GM18867 (cell line): ENCODE data around the gene ARG2.

ENCODE experiments used
- ATAC-seq: cut with Tn5 transposase; IDR thresholded peaks from one replicate; pipeline ENCODE4 v1.9.1; 2021; ENCODE audit warnings: mild to moderate bottlenecking, moderate library complexity; ENCODE audit not compliant: unreplicated experiment

The ARG2 gene

GRCh38 chr14:67619446-67620216 is at the start of gene ARG2:
TSS of gene ARG2 (plus strand) at chr14:67619920. CDS start at chr14:67619978, 58 bp downstream.
- ATAC-seq: peak; percentile 96

- no peak for ATAC-seq
Measured at GRCh38 chr14:67570453-67570852, 49.3 kb upstream of the ARG2 start.

- peak; percentile 76 for ATAC-seq
Measured at GRCh38 chr14:67571275-67571990, 48.3 kb upstream of the ARG2 start.

GRCh38 chr14:67571991-67572323 is 47.8 kb upstream of the ARG2 start:
- no peak for ATAC-seq

- no peak for ATAC-seq
Measured at GRCh38 chr14:67572608-67573007, 47.1 kb upstream of the ARG2 start.

GRCh38 chr14:67573228-67574010 is 46.3 kb upstream of the ARG2 start:
- no peak for ATAC-seq

- no peak for ATAC-seq
Measured at GRCh38 chr14:67574156-67574555, 45.6 kb upstream of the ARG2 start.

GRCh38 chr14:67574806-67575205 is 44.9 kb upstream of the ARG2 start:
- no peak for ATAC-seq

- no peak for ATAC-seq
Measured at GRCh38 chr14:67575684-67576083, 44.0 kb upstream of the ARG2 start.

- ATAC-seq: no peak
Measured at GRCh38 chr14:67576216-67576955, 43.3 kb upstream of the ARG2 start.

GRCh38 chr14:67577181-67577808 is 42.4 kb upstream of the ARG2 start:
- ATAC-seq: no peak

- ATAC-seq: no peak
Measured at GRCh38 chr14:67577909-67578749, 41.6 kb upstream of the ARG2 start.

- ATAC-seq: no peak
Measured at GRCh38 chr14:67579040-67579439, 40.7 kb upstream of the ARG2 start.

GRCh38 chr14:67579636-67580035 is 40.1 kb upstream of the ARG2 start:
- no peak for ATAC-seq

GRCh38 chr14:67580336-67581171 is 39.2 kb upstream of the ARG2 start:
- ATAC-seq: no peak

GRCh38 chr14:67581643-67582042 is 38.1 kb upstream of the ARG2 start:
- ATAC-seq: no peak

- no peak for ATAC-seq
Measured at GRCh38 chr14:67582061-67582460, 37.7 kb upstream of the ARG2 start.

GRCh38 chr14:67583711-67584644 is 35.7 kb upstream of the ARG2 start:
- no peak for ATAC-seq
